Mucosa of descending colon (tissue), 3 donors: ENCODE measurements around the gene CARD14. TPM values are rescaled to one million over a fixed set of nuclear protein-coding genes. Genes with fewer than 3 reads are reported as not detected.
A peak's percentile ranks its signal among the peaks of the same experiment; 100 is the strongest.
"Not testable (repeated sequence)": the region's sequence is repeated elsewhere in the genome, so short reads cannot be mapped to it uniquely, and the experiment has no call there.

Experiments used
- ATAC-seq: fragments of 200-7000 bp; cut with Tn5 transposase; one replicate; pipeline ENCODE4 v1.9.1; 2020; ENCODE audit warnings: mild to moderate bottlenecking, moderate library complexity
- DNase-seq, 3 donors: peaks; one replicate each; pipeline ENCODE4 v3.0.0-alpha.2; 2020
- H3K36me3 ChIP-seq: fragments of 200-600 bp; one replicate; pipeline ENCODE4 v1.8.0; 2021; ENCODE audit warnings: low read depth, mild to moderate bottlenecking
- H3K4me1 ChIP-seq: fragments of 200-600 bp; one replicate; pipeline ENCODE4 v1.8.0; 2021; ENCODE audit warnings: low read depth, mild to moderate bottlenecking
- H3K4me3 ChIP-seq: fragments of 200-600 bp; one replicate; pipeline ENCODE4 v1.8.0; 2021; ENCODE audit warnings: mild to moderate bottlenecking
- H3K9me3 ChIP-seq: fragments of 200-600 bp; one replicate; pipeline ENCODE4 v1.8.0; 2021; ENCODE audit warnings: mild to moderate bottlenecking
- CTCF ChIP-seq: fragments of 200-600 bp; IDR thresholded peaks from one replicate; pipeline ENCODE4 v1.8.0; 2022; ENCODE audit warnings: antibody characterized with exemption, mild to moderate bottlenecking
- intact Hi-C, 2 donors: fragments of 100-400 bp; cut with DNase I in 1 of 2; cut with micrococcal nuclease in 1 of 2; formaldehyde crosslinking; loops; one replicate each; pipeline versions ENCODE4 v1.11.0 to v1.11.1; 2022; cut with DNase I, micrococcal nuclease
- total RNA-seq, 3 donors: library from RNA; stranded (reverse); fragmentation: NEBNext Ultra II Directional in 2 of 3; extraction: Animal tissue kit (Norgen Biotek cat#: 25700) in 2 of 3; gene quantifications; one replicate each; pipeline versions ENCODE4 v1.2.1 to v1.2.4, GENCODE V29; 2021 to 2023
- donor health status: DM: no; HTN: no; CAD: no; lungs with moderate emphysema.
- donor health status: DM: no; HTN: no; CAD: no.
- donor health status: DM: no; HTN: yes; CAD: no.

CARD14 gene
- total RNA-seq, 3 donors from 2014 or later, result 0.38 to 2.4 (median 1.4) TPM

DNA sequence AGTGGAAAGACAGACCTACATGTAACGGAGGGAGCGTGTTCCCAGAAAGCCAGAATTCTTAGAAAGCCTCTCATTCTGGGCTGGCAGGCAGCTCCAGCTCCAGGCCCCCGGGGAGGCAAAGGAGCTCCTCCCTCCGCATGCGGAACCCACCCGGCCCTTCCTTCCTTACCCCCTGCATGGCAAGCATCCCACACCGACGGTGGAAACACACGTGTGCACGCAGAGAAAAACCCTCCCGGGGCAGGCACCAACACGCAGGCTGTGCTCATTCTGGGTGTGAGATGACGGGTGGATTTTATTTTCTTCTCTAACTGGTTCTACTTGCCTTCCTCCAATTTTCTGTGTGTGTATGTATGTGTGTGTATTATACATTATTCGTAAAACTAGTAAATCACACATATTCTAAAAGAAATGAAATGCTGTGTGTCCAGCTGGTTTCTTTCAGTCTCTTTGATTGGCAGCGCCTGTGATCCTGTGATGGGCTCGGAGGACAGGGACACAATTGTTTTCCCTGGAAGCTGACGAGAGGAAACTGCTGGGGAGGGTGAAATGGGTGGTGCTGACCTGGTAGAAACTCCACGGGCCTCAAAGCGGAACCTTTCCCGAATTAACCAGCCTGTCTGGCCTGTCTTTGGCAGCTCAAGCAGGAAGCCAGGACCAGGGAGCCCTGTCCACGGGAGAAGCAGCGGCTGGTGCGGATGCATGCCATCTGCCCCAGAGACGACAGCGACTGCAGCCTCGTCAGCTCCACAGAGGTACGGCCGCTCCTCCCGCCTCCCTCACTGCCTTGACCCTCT is 22.2 kb downstream of the CARD14 start:
- Histone ChIP-seq H3K36me3 (no peaks in the 10 kb centered on the region), H3K9me3 (no peaks in the 10 kb centered on the region), H3K4me1 (peaks cover 5% of the 10 kb centered on the region), H3K4me3 (no peak overlapping the region)
- DNase-seq, result no peak
- ATAC-seq, result peak; percentile 28
- intact Hi-C loops, result no loop called here
- no peak for TF ChIP-seq CTCF

GRCh38 chr17:80195141-80195540 is 25.3 kb downstream of the CARD14 start:
- intact Hi-C loops, result no loop called here
- no peak for TF ChIP-seq CTCF
- no peaks in the 10 kb centered on the region for H3K4me1 ChIP-seq
- ATAC-seq, result no peak
- H3K36me3 ChIP-seq, result no peaks in the 10 kb centered on the region
- H3K4me3 ChIP-seq, result no peak overlapping the region
- DNase-seq, result no peak
- H3K9me3 ChIP-seq, result no peaks in the 10 kb centered on the region

GRCh38 chr17:80195671-80196529 is 26.1 kb downstream of the CARD14 start:
- H3K9me3 ChIP-seq, result no peaks in the 10 kb centered on the region
- intact Hi-C loops, result no loop called here
- H3K36me3 ChIP-seq, result no peaks in the 10 kb centered on the region
- peak in 2 of 3 donors; percentile 25 to 42 for DNase-seq
- TF ChIP-seq CTCF, result peak; percentile 66
- ATAC-seq, result no peak
- no peak overlapping the region for H3K4me3 ChIP-seq
- no peaks in the 10 kb centered on the region for H3K4me1 ChIP-seq

DNA sequence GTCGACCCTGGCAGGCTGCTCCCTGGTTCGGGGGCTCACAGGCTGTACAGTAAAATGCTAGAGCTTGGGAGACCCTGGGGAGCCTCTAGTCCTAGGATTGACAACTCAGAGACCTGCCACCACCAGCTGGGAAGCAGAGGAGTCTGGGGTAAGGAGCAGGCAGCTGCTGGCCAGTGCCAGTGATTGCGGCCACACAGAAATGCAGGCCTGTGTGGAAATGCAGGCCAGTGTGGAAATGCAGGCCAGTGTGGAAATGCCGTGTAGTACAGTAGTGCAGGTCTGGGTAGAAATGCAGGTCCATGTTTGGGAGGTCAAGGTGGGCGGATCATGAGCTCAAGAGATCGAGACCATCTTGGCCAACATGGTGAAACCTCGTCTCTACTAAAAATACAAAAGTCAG is 26.8 kb downstream of the CARD14 start:
- H3K36me3 ChIP-seq, result no peaks in the 10 kb centered on the region
- no peak for ATAC-seq
- H3K4me3 ChIP-seq, result no peak overlapping the region
- H3K4me1 ChIP-seq, result no peaks in the 10 kb centered on the region
- no peak for DNase-seq
- intact Hi-C loops, result no loop called here
- H3K9me3 ChIP-seq, result no peaks in the 10 kb centered on the region
- TF ChIP-seq CTCF, result no peak

DNA sequence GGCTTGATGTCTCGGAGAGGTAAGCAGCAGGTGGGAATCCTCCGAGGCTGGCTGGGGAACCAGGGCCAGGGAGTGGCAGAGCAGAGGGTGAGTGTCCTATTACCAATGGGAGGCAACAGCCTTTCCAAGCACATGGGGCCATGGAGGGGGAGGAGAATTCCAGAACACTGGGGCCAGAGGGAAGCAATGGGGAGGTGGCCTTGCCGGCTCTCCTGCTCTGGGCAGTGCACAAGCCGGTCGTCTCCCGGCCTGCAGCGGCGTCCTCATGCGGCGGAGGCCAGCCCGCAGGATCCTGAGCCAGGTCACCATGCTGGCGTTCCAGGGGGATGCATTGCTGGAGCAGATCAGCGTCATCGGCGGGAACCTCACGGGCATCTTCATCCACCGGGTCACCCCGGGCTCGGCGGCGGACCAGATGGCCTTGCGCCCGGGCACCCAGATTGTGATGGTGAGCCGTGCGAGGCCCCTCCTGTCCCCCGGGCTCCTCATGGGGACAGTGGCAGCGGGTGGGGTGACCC is 28.4 kb downstream of the CARD14 start:
- ATAC-seq, result no peak
- no peak for TF ChIP-seq CTCF
- Histone ChIP-seq H3K4me3 (no peak overlapping the region), H3K9me3 (no peaks in the 10 kb centered on the region), H3K36me3 (no peaks in the 10 kb centered on the region), H3K4me1 (no peaks in the 10 kb centered on the region)
- no peak for DNase-seq
- intact Hi-C loops, result no loop called here

GRCh38 chr17:80199295-80199694 is 29.5 kb downstream of the CARD14 start:
- intact Hi-C loops, DNase-seq, H3K4me3 ChIP-seq, H3K4me1 ChIP-seq, ATAC-seq, H3K9me3 ChIP-seq, H3K36me3 ChIP-seq: not testable (repeated sequence)
